Heart left ventricle (tissue), 13 donors: Measurements from ENCODE around the gene CELSR1.

Experiments used
- CTCF ChIP-seq, 12 donors: fragments of 200-600 bp; sonication (generic) in 4 of 12; IDR thresholded peaks; one replicate each; pipeline versions ENCODE4 v1.5.0 to v1.8.0; 2018 to 2022; ENCODE audit warnings: antibody characterized with exemption in 12 of 12, mild to moderate bottlenecking in 5 of 12
- POLR2A ChIP-seq, 2 donors: fragments of 450-650 bp; IDR thresholded peaks; one replicate each; pipeline ENCODE4 v1.6.1; 2017; ENCODE audit warnings: antibody characterized with exemption in 2 of 2, mild to moderate bottlenecking in 2 of 2, moderate library complexity in 2 of 2
- donor health status: ischemic (EF 13 %, LVEDD 7.1; RV severe dilation, severe dysfunction).
- donor health status: DM: no; HTN: yes; CAD: no.
- donor health status: DM: no; HTN: no; CAD: no.
- donor health status: ischemic (EF 25% LVEDD 6.9; RV normal size, moderate dysfunction).
- donor health status: ischemic (EF 25% LVEDD 5.7; RV mildly dilated, moderate dysfunction).
- donor health status: ischemic (EF 35%, LVEDD 5.7; RV mildly dilated, moderate dysfunction).
- donor health status: nonischemic (EF 11% LVEDD 7.7; RV severe dilation, severe dysfunction).
- donor health status: DM: yes; HTN: yes; CAD: no.
- donor health status: PGD.
- donor health status: ischemic (EF 29% LVEDD 5.4; RV normal size, mild dysfunction).
- donor health status: nonischemic (EF 23%, LVEDD 6.1; RV moderate dilation, normal function).

- no peak for TF ChIP-seq POLR2A (IDR thresholded peaks at IDR 0.05)
- no peak for TF ChIP-seq CTCF (IDR thresholded peaks at IDR 0.05)
Measured at GRCh38 chr22:46392137-46392844, 145.1 kb downstream of the CELSR1 start.
